Neural cell (in vitro differentiated cells): ENCODE results near the gene COBLL1. TPM values are rescaled to one million over a fixed set of nuclear protein-coding genes. Genes with fewer than 3 reads are reported as not detected.

Experiments
- H2AFZ ChIP-seq: fragments of 200-600, 300-800 bp; sonication (generic), shearing (Covaris generic); 2 replicates; pipeline ENCODE4 v1.6.0; 2014; ENCODE audit warnings: low read depth, mild to moderate bottlenecking, antibody characterized with exemption, low read length, moderate library complexity
- H3F3A ChIP-seq: fragments of 200-600 bp; shearing (Covaris generic); 2 replicates; pipeline ENCODE4 v1.6.1; 2016; ENCODE audit warnings: mild to moderate bottlenecking, moderate library complexity, mixed read lengths, antibody characterized with exemption, low read length; ENCODE audit not compliant: insufficient read depth, poor library complexity, severe bottlenecking
- H3K27ac ChIP-seq: fragments of 200-600, 300-800 bp; sonication (generic), shearing (Covaris generic); 2 replicates; pipeline ENCODE4 v1.5.1; 2014; ENCODE audit warnings: mild to moderate bottlenecking, low read length, moderate library complexity
- H3K27me3 ChIP-seq: fragments of 300-800, 200-600 bp; sonication (generic), shearing (Covaris generic); 2 replicates; pipeline ENCODE4 v1.6.0; 2014; ENCODE audit warnings: mild to moderate bottlenecking, low read depth, low read length, moderate library complexity; ENCODE audit not compliant: insufficient read depth
- H3K36me3 ChIP-seq: fragments of 300-800, 200-600 bp; sonication (generic), shearing (Covaris generic); 2 replicates; pipeline ENCODE4 v1.5.1; 2014; ENCODE audit warnings: mild to moderate bottlenecking, antibody characterized with exemption, low read length, moderate library complexity; ENCODE audit not compliant: insufficient read depth
- H3K4me2 ChIP-seq: fragments of 300-800, 200-600 bp; sonication (generic), shearing (Covaris generic); 2 replicates; pipeline ENCODE4 v1.6.0; 2014; ENCODE audit warnings: mild to moderate bottlenecking, low read length
- H3K4me3 ChIP-seq: fragments of 300-800, 200-600 bp; sonication (generic), shearing (Covaris generic); 2 replicates; pipeline ENCODE4 v1.5.1; 2014; ENCODE audit warnings: mild to moderate bottlenecking, low read length, moderate library complexity
- H3K79me2 ChIP-seq: fragments of 200-600 bp; shearing (Covaris generic); replicated peaks from 2 replicates; pipeline ENCODE4 v1.6.0; 2014; ENCODE audit warnings: mild to moderate bottlenecking, low read length, moderate library complexity; ENCODE audit not compliant: insufficient read depth
- H3K9ac ChIP-seq: fragments of 300-800, 200-600 bp; sonication (generic), shearing (Covaris generic); 2 replicates; pipeline ENCODE4 v1.6.1; 2016; ENCODE audit warnings: mild to moderate bottlenecking, low read length, mixed read lengths
- H3K9me2 ChIP-seq: fragments of 200-600 bp; shearing (Covaris generic); 2 replicates; pipeline ENCODE4 v1.6.1; 2016; ENCODE audit warnings: mild to moderate bottlenecking, low read length, mixed read lengths; ENCODE audit not compliant: insufficient read depth
- H3K9me3 ChIP-seq: fragments of 200-600, 300-800 bp; sonication (generic), shearing (Covaris generic); 2 replicates; pipeline ENCODE4 v1.6.1; 2016; ENCODE audit warnings: mild to moderate bottlenecking, mixed run types, low read length, moderate library complexity, mixed read lengths
- H4K20me1 ChIP-seq: fragments of 200-600 bp; shearing (Covaris generic); 2 replicates; pipeline ENCODE4 v1.6.1; 2016; ENCODE audit warnings: mild to moderate bottlenecking, mixed run types; ENCODE audit not compliant: insufficient read depth
- EP300 ChIP-seq: fragments of 450-650 bp; conservative IDR thresholded peaks from 2 replicates; pipeline ENCODE4 v1.6.1; 2014; ENCODE audit warnings: antibody characterized with exemption, mild to moderate bottlenecking, moderate library complexity; ENCODE audit not compliant: poor library complexity, severe bottlenecking
- EZH2 ChIP-seq: fragments of 200-600, 300-800 bp; shearing (Covaris generic), sonication (generic); IDR thresholded peaks from 2 replicates; pipeline ENCODE4 v1.6.1; 2014; ENCODE audit warnings: antibody characterized with exemption, low read length, borderline replicate concordance, mild to moderate bottlenecking; ENCODE audit not compliant: insufficient read depth, poor library complexity, severe bottlenecking
- MXI1 ChIP-seq: fragments of 450-650 bp; conservative IDR thresholded peaks from 2 replicates; pipeline ENCODE4 v1.6.1; 2014; ENCODE audit warnings: antibody characterized with exemption, mild to moderate bottlenecking; ENCODE audit not compliant: poor library complexity, severe bottlenecking
- POLR2AphosphoS5 ChIP-seq: IDR thresholded peaks from 2 replicates; pipeline ENCODE4 v1.6.1; 2012
- RAD21 ChIP-seq: fragments of 450-650 bp; conservative IDR thresholded peaks from 2 replicates; pipeline ENCODE4 v1.6.1; 2014; ENCODE audit warnings: antibody characterized with exemption, mild to moderate bottlenecking, moderate library complexity
- SMC3 ChIP-seq: fragments of 450-650 bp; conservative IDR thresholded peaks from 2 replicates; pipeline ENCODE4 v1.6.1; 2014; ENCODE audit warnings: antibody characterized with exemption, mild to moderate bottlenecking, moderate library complexity; ENCODE audit not compliant: poor library complexity
- TAF1 ChIP-seq: IDR thresholded peaks from 2 replicates; pipeline ENCODE4 v1.6.1; 2012; ENCODE audit warnings: low read depth
- polyA plus RNA-seq: library from polyadenylated mRNA; depleted of rRNA; stranded (reverse); fragments of >200 nt; gene quantifications from 2 replicates; pipeline ENCODE4 v1.2.3, GENCODE V29; 2014
- TF ChIP-seq, protein P1 (sequence below): fragments of 450-650 bp; IDR thresholded peaks from 2 replicates; pipeline ENCODE4 v1.5.1; 2014; ENCODE audit warnings: antibody characterized with exemption, mild to moderate bottlenecking, moderate library complexity; ENCODE audit not compliant: poor library complexity, severe bottlenecking
- TF ChIP-seq, protein P2 (sequence below): IDR thresholded peaks from 2 replicates; pipeline ENCODE4 v1.6.1; 2012; ENCODE audit warnings: borderline replicate concordance

COBLL1 gene
- polyA plus RNA-seq, 1 donor from 2014 or later = 0.11 TPM

DNA sequence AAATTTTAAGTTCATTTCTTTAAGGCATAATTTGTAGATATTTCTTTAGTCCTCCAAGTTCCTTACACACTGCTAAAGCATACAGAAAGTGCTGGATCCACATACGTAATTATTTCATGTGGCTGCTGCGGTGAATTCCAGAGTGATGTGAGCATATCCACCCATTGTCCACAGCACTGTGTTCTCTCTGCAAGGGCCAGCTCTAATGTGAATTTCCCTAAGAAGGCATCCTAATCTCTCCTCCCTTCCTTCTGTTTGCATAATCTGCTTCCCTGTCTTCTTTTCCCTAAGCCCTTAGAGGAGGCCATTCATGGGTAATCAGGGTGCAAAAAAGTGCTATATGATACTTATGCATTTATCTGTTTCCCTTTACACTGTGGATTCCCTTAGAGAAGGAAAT lies 57.2 kb downstream of the COBLL1 start:
- no peaks in the 10 kb centered on the region for H3K36me3 ChIP-seq
- no peaks in the 10 kb centered on the region for H3F3A ChIP-seq
- H3K79me2 ChIP-seq = no peaks in the 10 kb centered on the region
- H2AFZ ChIP-seq = no peak overlapping the region
- no peaks in the 10 kb centered on the region for H4K20me1 ChIP-seq
- no peak overlapping the region for H3K4me2 ChIP-seq
- no peak for TF ChIP-seq TAF1
- TF ChIP-seq EZH2 = no peak
- no peaks in the 10 kb centered on the region for H3K9me2 ChIP-seq
- no peaks in the 10 kb centered on the region for H3K27me3 ChIP-seq
- H3K9me3 ChIP-seq = no peaks in the 10 kb centered on the region
- H3K4me3 ChIP-seq = no peak overlapping the region
- H3K9ac ChIP-seq = no peak overlapping the region
- no peak overlapping the region for H3K27ac ChIP-seq

DNA sequence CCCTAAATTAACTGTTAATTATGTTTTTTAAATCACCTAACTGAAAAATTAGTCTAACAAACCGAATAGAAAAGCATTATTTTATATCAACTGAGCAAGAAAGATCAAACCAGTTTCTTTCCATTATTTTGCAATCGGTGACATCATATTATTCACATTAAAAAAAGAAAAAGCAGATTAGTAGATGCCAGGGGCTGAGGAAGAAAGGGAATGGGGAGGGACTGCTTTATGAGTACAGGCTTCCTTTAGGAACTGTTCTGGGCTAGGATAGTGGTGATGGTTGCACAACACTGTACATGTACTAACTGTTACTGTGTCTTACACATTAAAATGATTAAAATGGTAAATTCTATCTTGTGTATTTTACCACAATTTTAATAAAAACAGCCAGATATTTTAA lies 59.3 kb downstream of the COBLL1 start:
- Histone ChIP-seq H3K9ac (no peak overlapping the region), H3K4me2 (no peak overlapping the region), H3K9me3 (no peaks in the 10 kb centered on the region), H3F3A (no peaks in the 10 kb centered on the region), H4K20me1 (no peaks in the 10 kb centered on the region), H3K36me3 (no peaks in the 10 kb centered on the region), H3K79me2 (no peaks in the 10 kb centered on the region), H3K27me3 (no peaks in the 10 kb centered on the region), H3K27ac (no peak overlapping the region), H3K4me3 (no peak overlapping the region), H3K9me2 (no peaks in the 10 kb centered on the region), H2AFZ (no peak overlapping the region)
- TF ChIP-seq POLR2AphosphoS5 (no peak), EP300 (no peak), EZH2 (no peak), SMC3 (no peak), RAD21 (no peak), TAF1 (no peak), MXI1 (no peak)
- TF ChIP-seq, protein P1, sequence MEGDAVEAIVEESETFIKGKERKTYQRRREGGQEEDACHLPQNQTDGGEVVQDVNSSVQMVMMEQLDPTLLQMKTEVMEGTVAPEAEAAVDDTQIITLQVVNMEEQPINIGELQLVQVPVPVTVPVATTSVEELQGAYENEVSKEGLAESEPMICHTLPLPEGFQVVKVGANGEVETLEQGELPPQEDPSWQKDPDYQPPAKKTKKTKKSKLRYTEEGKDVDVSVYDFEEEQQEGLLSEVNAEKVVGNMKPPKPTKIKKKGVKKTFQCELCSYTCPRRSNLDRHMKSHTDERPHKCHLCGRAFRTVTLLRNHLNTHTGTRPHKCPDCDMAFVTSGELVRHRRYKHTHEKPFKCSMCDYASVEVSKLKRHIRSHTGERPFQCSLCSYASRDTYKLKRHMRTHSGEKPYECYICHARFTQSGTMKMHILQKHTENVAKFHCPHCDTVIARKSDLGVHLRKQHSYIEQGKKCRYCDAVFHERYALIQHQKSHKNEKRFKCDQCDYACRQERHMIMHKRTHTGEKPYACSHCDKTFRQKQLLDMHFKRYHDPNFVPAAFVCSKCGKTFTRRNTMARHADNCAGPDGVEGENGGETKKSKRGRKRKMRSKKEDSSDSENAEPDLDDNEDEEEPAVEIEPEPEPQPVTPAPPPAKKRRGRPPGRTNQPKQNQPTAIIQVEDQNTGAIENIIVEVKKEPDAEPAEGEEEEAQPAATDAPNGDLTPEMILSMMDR = no peak
- TF ChIP-seq, protein P2, sequence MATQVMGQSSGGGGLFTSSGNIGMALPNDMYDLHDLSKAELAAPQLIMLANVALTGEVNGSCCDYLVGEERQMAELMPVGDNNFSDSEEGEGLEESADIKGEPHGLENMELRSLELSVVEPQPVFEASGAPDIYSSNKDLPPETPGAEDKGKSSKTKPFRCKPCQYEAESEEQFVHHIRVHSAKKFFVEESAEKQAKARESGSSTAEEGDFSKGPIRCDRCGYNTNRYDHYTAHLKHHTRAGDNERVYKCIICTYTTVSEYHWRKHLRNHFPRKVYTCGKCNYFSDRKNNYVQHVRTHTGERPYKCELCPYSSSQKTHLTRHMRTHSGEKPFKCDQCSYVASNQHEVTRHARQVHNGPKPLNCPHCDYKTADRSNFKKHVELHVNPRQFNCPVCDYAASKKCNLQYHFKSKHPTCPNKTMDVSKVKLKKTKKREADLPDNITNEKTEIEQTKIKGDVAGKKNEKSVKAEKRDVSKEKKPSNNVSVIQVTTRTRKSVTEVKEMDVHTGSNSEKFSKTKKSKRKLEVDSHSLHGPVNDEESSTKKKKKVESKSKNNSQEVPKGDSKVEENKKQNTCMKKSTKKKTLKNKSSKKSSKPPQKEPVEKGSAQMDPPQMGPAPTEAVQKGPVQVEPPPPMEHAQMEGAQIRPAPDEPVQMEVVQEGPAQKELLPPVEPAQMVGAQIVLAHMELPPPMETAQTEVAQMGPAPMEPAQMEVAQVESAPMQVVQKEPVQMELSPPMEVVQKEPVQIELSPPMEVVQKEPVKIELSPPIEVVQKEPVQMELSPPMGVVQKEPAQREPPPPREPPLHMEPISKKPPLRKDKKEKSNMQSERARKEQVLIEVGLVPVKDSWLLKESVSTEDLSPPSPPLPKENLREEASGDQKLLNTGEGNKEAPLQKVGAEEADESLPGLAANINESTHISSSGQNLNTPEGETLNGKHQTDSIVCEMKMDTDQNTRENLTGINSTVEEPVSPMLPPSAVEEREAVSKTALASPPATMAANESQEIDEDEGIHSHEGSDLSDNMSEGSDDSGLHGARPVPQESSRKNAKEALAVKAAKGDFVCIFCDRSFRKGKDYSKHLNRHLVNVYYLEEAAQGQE = no peak

DNA sequence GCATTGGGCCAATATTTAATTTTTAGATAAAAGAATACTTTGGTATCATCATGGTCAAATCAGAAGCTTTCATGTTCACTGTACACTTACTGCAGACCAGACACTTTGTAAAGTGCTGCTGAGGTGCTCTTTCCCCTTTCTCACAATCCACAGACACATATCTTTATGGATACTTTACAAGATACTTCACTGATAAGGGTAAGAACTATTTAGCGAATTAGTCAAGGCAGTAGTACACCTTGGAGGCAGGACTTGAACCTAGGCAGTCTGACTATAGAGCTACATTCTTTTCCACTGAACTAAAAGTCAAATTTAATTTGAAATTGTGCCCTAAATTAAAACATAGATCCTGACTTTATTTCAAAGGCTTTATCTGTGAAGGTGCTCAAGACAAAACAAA lies 60.2 kb downstream of the COBLL1 start:
- Histone ChIP-seq H3K4me3 (no peak overlapping the region), H3K9me2 (no peaks in the 10 kb centered on the region), H2AFZ (no peak overlapping the region), H3F3A (no peaks in the 10 kb centered on the region), H3K9me3 (no peaks in the 10 kb centered on the region), H3K79me2 (no peaks in the 10 kb centered on the region), H3K9ac (no peak overlapping the region), H3K27ac (no peak overlapping the region), H4K20me1 (no peaks in the 10 kb centered on the region), H3K36me3 (no peaks in the 10 kb centered on the region), H3K27me3 (no peaks in the 10 kb centered on the region), H3K4me2 (no peak overlapping the region)
- TF ChIP-seq POLR2AphosphoS5 = no peak
- TF ChIP-seq RAD21 = no peak
- TF ChIP-seq, protein P1 = no peak
- TF ChIP-seq, protein P2 = no peak
- no peak for TF ChIP-seq MXI1
- no peak for TF ChIP-seq EP300
- no peak for TF ChIP-seq SMC3
- no peak for TF ChIP-seq TAF1
- TF ChIP-seq EZH2 = no peak
